Gastrocnemius medialis (tissue), 4 donors: ENCODE measurements around the gene PDCD10.

Source experiments
- CTCF ChIP-seq, 5 experiments: fragments of 450-650 bp in 3 of 5; fragments of 200-600 bp in 2 of 5; sonication (generic) in 2 of 5; IDR thresholded peaks in 4 of 5; conservative IDR thresholded peaks in 1 of 5; 1 replicate in 4 of 5; 2 replicates in 1 of 5; pipeline ENCODE4 v1.5.1; 2016 to 2019; ENCODE audit warnings: antibody characterized with exemption in 5 of 5, mild to moderate bottlenecking in 3 of 5, moderate library complexity in 3 of 5
- POLR2A ChIP-seq, 2 donors: fragments of 450-650 bp; IDR thresholded peaks; one replicate each; pipeline ENCODE4 v1.6.1; 2017; ENCODE audit warnings: antibody characterized with exemption in 2 of 2, mild to moderate bottlenecking in 2 of 2, moderate library complexity in 2 of 2

- TF ChIP-seq CTCF (IDR thresholded peaks at IDR 0.05 in 4 of 5, conservative IDR thresholded peaks at IDR 0.05 in 1 of 5) (no peak), POLR2A (IDR thresholded peaks at IDR 0.05) (no peak)
These were observed 5.9 kb downstream of the PDCD10 start for GRCh38 chr3:167728632-167729323.
